Activated naive CD4-positive, alpha-beta T cell treated with anti-CD3 and anti-CD28 coated beads, Interleukin-2, amount 10 ng/mL, durations not matched to agents 5 hours and 36 hours (primary cell): ENCODE measurements around the gene OR5B17. TPM values are rescaled to one million over a fixed set of nuclear protein-coding genes. Genes with fewer than 3 reads are reported as not detected.

Experiments
- total RNA-seq, 2 experiments: library from RNA; stranded (reverse); gene quantifications; one replicate each; pipeline ENCODE4 v1.2.3, GENCODE V29; 2021

The OR5B17 gene
- not detected for total RNA-seq

GRCh38 chr11:58358969-58359368 is at the start of gene OR5B17:
TSS of gene OR5B17 (minus strand) at chr11:58359069. CDS start at chr11:58359069, 0 bp downstream.

GRCh38 chr11:58406774-58407173 is 47.9 kb upstream of the OR5B17 start, which contains the start of gene OR5B3:
TSS of gene OR5B3 (minus strand) at chr11:58406874. CDS start at chr11:58403409, 3,465 bp downstream.

Other genes with a start within 250 kb of the OR5B17 start
- gene OR9I1, start 233.5 kb downstream of the OR5B17 start, total RNA-seq, result not detected
- gene OR9Q2, start 170.0 kb downstream of the OR5B17 start, total RNA-seq, result not detected
- not detected for gene OR1S2, start 154.9 kb downstream of the OR5B17 start, total RNA-seq
- gene OR1S1, start 146.3 kb downstream of the OR5B17 start, total RNA-seq, result not detected
- not detected for gene OR10Q1, start 130.2 kb downstream of the OR5B17 start, total RNA-seq
- not detected for gene OR10W1, start 90.8 kb downstream of the OR5B17 start, total RNA-seq
- not detected for gene OR5B3, start 47.8 kb upstream of the OR5B17 start, total RNA-seq
- not detected for gene OR5B2, start 69.1 kb upstream of the OR5B17 start, total RNA-seq
- gene OR5B12, start 83.2 kb upstream of the OR5B17 start, total RNA-seq, result not detected
- gene OR5B21, start 149.0 kb upstream of the OR5B17 start, total RNA-seq, result under 1 TPM; 0.26 to 0.30 TPM
- gene LPXN, start 216.8 kb upstream of the OR5B17 start, total RNA-seq, result 100 to 1,000 TPM; 131 to 137 TPM
- gene ZFP91, start 220.0 kb upstream of the OR5B17 start, total RNA-seq, result 10 to 100 TPM; 44.8 to 46.7 TPM